Fibroblast of pulmonary artery (primary cell): ENCODE results near the gene ATP5PO.

Experiments used
- DNase-seq: peaks from one replicate; pipeline ENCODE4 v3.0.0-alpha.2; 2010; ENCODE audit warnings: low read depth
- H3K4me3 ChIP-seq: replicated peaks from 2 replicates; pipeline ENCODE4 v1.5.1; 2011; ENCODE audit warnings: low read depth, mild to moderate bottlenecking, control low read depth, low read length, moderate library complexity
- TF ChIP-seq, protein P1 (sequence below): IDR thresholded peaks from 2 replicates; pipeline ENCODE4 v1.5.1; 2011; ENCODE audit warnings: mild to moderate bottlenecking, control low read depth, low read length, inconsistent platforms; ENCODE audit errors: missing control alignments

ATP5PO gene

DNA sequence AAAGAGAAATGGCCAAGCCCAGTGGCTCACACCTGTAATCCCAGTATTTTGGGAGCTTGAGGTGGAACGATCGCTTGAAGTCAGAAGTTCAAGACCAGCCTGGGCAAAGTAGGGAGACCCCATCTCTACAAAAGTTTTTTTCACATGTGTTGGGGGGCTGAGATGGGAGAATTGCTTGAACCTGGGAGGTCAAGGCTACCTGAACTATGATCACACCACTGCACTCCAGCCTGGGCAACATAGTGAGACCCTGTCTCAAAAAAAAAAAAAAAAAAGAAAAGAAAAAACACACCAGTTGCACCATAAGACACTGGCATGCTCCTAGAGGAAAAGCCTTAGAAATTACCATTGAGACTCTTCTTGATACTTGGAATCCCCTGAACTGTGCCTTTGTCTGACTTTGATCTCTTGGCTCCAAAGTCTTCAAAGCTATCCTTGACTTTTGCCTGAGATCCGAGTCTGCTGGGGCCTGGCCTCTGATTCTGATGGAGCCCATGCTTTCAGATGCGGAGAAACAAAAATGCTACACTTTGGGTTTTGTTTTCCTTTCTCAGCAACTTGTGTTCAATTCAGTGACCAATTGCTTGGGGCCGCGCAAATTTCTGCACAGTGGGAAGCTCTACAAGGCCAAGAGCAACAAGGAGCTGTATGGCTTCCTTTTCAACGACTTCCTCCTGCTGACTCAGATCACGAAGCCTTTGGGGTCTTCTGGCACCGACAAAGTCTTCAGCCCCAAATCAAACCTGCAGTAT lies 33.7 kb downstream of the ATP5PO start:
- TF ChIP-seq, protein P1, sequence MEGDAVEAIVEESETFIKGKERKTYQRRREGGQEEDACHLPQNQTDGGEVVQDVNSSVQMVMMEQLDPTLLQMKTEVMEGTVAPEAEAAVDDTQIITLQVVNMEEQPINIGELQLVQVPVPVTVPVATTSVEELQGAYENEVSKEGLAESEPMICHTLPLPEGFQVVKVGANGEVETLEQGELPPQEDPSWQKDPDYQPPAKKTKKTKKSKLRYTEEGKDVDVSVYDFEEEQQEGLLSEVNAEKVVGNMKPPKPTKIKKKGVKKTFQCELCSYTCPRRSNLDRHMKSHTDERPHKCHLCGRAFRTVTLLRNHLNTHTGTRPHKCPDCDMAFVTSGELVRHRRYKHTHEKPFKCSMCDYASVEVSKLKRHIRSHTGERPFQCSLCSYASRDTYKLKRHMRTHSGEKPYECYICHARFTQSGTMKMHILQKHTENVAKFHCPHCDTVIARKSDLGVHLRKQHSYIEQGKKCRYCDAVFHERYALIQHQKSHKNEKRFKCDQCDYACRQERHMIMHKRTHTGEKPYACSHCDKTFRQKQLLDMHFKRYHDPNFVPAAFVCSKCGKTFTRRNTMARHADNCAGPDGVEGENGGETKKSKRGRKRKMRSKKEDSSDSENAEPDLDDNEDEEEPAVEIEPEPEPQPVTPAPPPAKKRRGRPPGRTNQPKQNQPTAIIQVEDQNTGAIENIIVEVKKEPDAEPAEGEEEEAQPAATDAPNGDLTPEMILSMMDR, result no peak
- H3K4me3 ChIP-seq, result no peak overlapping the region
- no peak for DNase-seq

DNA sequence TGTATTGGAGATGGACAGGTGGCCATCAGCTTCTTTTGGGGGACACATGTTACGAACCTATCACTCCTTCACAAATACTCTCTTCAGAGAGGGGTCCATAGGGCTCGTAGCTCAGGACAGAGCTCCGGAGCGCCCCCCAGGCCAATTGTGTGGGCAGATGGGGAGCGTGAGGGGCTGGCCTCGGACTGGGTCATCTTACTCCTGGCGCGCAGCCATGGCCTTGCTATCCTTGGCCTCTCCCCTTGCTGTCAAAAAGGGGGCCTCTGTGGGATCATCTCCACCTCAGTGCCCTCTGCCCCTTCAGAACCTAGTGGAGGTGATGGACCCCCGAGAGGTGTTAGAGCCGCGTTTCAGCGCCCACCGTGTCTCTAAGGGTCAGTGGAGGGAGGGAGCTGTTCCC lies 35.0 kb downstream of the ATP5PO start:
- no peak overlapping the region for H3K4me3 ChIP-seq
- no peak for DNase-seq
- TF ChIP-seq, protein P1, result no peak

DNA sequence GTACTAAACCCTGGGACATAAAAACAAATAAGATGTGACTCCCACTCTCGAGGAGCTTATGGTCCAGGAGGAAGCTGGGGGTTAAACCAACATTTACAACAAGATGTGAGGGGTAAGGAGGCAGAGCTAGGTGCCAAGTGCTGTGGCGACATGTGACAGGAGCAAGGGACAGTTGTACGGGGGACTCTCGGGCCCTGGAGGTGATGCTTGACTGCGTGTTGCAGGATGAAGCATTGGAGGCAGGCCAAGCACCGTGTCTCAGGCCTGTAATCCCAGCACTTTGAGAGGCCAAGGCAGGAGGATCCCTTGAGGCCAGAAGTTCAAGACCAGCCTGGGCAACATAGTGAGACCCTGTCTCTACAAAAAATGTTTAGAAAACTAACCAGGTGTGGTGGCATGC lies 36.8 kb downstream of the ATP5PO start:
- TF ChIP-seq, protein P1, result no peak
- DNase-seq, result no peak

DNA sequence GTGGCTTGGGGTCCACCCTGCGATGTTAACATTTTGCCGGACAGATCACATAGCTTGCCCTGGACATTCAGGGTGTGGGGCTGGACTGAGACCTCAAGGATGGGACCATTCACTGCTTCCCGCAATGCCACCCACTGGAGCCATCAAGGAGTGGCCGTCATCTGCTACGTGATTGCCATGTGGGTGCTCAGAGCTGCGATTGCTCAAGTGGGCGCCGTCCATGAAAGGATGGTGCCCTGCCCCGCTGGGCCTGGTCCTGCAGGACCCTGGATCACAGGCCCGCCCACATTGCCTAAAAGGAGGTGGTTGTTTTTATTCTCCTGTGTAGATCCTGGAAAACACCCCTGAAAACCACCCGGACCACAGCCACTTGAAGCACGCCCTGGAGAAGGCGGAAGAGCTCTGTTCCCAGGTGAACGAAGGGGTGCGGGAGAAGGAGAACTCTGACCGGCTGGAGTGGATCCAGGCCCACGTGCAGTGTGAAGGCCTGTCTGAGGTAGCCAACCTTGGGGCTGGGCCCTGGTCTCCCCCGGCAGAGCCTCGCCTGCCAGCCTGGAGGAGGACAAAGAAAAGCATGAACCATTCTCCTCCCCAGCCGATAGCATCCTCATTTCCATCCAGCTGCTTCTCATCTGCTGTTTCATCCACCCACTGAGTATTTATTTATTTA lies 40.4 kb downstream of the ATP5PO start:
- no peak for DNase-seq
- TF ChIP-seq, protein P1, result no peak
- H3K4me3 ChIP-seq, result no peak overlapping the region

More for the DNA sequence above, 36.8 kb downstream of the ATP5PO start:
- no peak overlapping the region for H3K4me3 ChIP-seq

DNA sequence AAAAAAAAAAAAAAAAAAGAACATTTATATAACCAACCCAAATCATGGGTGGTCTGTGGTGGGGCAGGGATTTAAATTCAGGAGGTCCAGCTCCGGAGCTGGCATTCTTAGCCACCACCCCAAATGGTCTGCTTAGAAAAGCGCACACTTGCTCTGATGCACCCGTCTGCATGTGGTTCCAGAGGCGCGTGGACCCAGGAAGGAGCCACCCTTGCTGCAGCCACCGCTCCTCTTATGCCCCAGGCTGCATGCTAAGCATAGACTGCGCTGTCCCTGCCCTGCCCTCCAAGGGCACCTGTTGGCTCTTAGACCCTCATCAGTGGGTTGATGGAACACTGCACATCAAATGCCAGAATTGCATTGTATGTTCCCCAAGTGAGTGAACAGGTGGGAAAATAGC lies 41.4 kb downstream of the ATP5PO start:
- no peak overlapping the region for H3K4me3 ChIP-seq
- TF ChIP-seq, protein P1, result no peak
- DNase-seq, result no peak

DNA sequence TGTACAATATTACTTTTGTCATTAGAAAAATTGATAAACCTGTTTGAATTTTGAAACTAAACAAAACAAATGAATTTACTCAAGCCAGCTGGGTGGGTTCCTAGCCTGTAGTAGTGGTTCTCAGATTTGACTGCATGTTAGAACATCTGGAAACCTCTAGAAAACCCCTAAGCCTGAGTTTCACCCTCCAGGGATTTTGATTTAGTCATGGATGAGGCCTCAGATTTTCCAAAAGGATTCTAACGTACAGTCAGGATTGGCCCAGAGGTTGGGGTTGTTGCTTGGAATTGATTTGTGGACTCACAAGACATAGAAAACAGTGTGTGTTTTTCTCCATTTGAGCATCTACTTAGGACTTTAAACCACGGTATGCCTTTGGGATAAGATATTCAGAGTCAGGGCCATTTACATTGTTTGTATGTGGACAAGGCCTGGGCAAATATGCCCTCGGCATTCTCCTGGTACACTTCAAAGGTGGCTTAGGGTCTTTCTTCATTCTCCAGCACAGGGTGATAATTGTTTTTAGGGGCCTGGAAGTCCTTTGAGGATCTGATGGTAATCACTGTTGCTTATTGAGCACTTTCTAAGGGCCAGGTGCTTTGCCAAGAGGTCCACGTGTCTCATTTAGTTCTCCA lies 42.6 kb downstream of the ATP5PO start:
- no peak for DNase-seq
- TF ChIP-seq, protein P1, result no peak
- H3K4me3 ChIP-seq, result no peak overlapping the region
